Pancreas (tissue), 10 donors: ENCODE results near the gene KRT74. TPM values are rescaled to one million over a fixed set of nuclear protein-coding genes. Genes with fewer than 3 reads are reported as not detected.

Source experiments
- ATAC-seq, 4 donors: fragments of 200-7000 bp; cut with Tn5 transposase; one replicate each; pipeline versions ENCODE4 v1.8.0 to v1.9.1; 2020; ENCODE audit warnings: mild to moderate bottlenecking in 4 of 4, moderate library complexity in 4 of 4
- DNase-seq, 6 donors: peaks; one replicate each; pipeline ENCODE4 v3.0.0-alpha.2; 2020
- FAIRE-seq: peaks from 2 replicates; lab custom pipeline; 2012; peaks lifted over from hg19 to GRCh38; lab: Jason Lieb, UNC
- H3K27ac ChIP-seq, 4 donors: fragments of 200-600 bp; sonication (generic); 1 replicate in 3 of 4; 2 replicates in 1 of 4; pipeline versions ENCODE4 v1.5.0 to v1.8.0; 2020
- H3K27me3 ChIP-seq, 4 donors: fragments of 200-600 bp; one replicate each; pipeline ENCODE4 v1.8.0; 2021
- H3K36me3 ChIP-seq, 3 donors: fragments of 200-600 bp; sonication (generic) in 1 of 3; one replicate each; pipeline versions ENCODE4 v1.5.0 to v1.8.0; 2020 to 2021
- H3K4me1 ChIP-seq, 3 donors: fragments of 200-600 bp; one replicate each; pipeline ENCODE4 v1.8.0; 2021
- H3K4me3 ChIP-seq, 4 donors: fragments of 200-600 bp; sonication (generic) in 2 of 4; one replicate each; pipeline versions ENCODE4 v1.5.0 to v1.8.0; 2020 to 2021
- H3K9me3 ChIP-seq, 4 donors: fragments of 200-600 bp; one replicate each; pipeline ENCODE4 v1.8.0; 2021
- WGBS, 2 donors: extraction: QIAGEN DNeasy Blood & Tissue Kit; methylation state at CpG; one replicate each; pipeline ENCODE4 v1.1.7; 2013; 5-methylcytosine and 5-hydroxymethylcytosine counted together
- intact Hi-C, 3 donors: fragments of 100-400 bp; cut with DNase I; formaldehyde crosslinking; loops; one replicate each; pipeline versions ENCODE4 v1.11.1 to v1.14.2; 2022
- polyA plus RNA-seq, 2 donors: library from polyadenylated mRNA; stranded (reverse); fragments of 200-250 nt; gene quantifications; one replicate each; pipeline ENCODE4 v1.2.3, GENCODE V29; 2013
- total RNA-seq, 6 donors: library from RNA; stranded (reverse); fragmentation: NEBNext Ultra II Directional in 4 of 6; extraction: Animal tissue kit (Norgen Biotek cat#: 25700) in 4 of 6; gene quantifications; one replicate each; pipeline versions ENCODE4 v1.2.1 to v1.2.4, GENCODE V29; 2021 to 2023
- TF ChIP-seq, protein P1 (sequence below), 4 donors: fragments of 200-600 bp; sonication (generic) in 3 of 4; IDR thresholded peaks; one replicate each; pipeline versions ENCODE4 v1.5.0 to v1.8.0; 2021; ENCODE audit warnings: antibody characterized with exemption in 4 of 4
- donor health status: healthy with polysubstance abuse.
- donor health status: DM: no; HTN: no; CAD: no; lungs with moderate emphysema.
- donor health status: DM: no; HTN: no; CAD: no.
- donor health status: control.
- donor health status: control.
- donor health status: Bipolar disorder and iron deficiency.
- donor health status: DM: yes; HTN: yes; CAD: no.
- donor health status: DM: no; HTN: no; CAD: no.
- donor health status: DM: no; HTN: no; CAD: no.
- donor health status: DM: yes; HTN: yes; CAD: no.

The KRT74 gene
- total RNA-seq: not detected
- polyA plus RNA-seq: not detected

DNA sequence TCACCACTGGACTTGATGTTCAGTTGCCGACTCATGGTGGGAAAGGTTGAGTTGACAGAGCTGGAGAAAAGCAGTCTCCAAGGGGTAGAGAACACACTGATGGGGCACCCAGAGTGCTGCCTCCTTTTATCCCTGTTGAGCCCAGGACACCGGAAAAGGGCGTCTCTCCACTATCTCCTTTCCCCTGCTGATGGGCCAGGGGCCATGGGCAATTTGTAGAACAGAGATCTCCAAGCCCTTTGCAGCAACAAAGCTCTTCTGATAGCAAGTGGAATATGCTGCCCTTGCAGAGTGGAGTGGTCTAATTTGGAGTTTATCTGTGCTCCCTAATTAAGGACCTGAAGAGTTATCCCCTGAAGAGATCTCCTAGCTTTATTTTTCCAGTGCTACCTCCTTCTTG, at the start of gene KRT74:
Gene KRT74, minus strand, starts transcription at position 101 of the 400 bp plus-strand sequence. Its CDS starts 66 bp downstream, at position 35.
- Histone ChIP-seq H3K4me1 (no peaks in the 10 kb centered on the region), H3K27me3 (no peaks in the 10 kb centered on the region), H3K36me3 (no peaks in the 10 kb centered on the region), H3K4me3 (no peak within 1 kb of the TSS), H3K9me3 (no peaks in the 10 kb centered on the region), H3K27ac (no peak within 1 kb of the TSS)
- intact Hi-C loops: loop anchor here in 1 of 3 donors (10.0 kb wide), 1 partner anchor 189 kb away; the partner anchor contains the start of gene KRT84
- no peak for DNase-seq
- no peak for ATAC-seq
- TF ChIP-seq, protein P1, sequence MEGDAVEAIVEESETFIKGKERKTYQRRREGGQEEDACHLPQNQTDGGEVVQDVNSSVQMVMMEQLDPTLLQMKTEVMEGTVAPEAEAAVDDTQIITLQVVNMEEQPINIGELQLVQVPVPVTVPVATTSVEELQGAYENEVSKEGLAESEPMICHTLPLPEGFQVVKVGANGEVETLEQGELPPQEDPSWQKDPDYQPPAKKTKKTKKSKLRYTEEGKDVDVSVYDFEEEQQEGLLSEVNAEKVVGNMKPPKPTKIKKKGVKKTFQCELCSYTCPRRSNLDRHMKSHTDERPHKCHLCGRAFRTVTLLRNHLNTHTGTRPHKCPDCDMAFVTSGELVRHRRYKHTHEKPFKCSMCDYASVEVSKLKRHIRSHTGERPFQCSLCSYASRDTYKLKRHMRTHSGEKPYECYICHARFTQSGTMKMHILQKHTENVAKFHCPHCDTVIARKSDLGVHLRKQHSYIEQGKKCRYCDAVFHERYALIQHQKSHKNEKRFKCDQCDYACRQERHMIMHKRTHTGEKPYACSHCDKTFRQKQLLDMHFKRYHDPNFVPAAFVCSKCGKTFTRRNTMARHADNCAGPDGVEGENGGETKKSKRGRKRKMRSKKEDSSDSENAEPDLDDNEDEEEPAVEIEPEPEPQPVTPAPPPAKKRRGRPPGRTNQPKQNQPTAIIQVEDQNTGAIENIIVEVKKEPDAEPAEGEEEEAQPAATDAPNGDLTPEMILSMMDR (IDR thresholded peaks at IDR 0.05): no peak
- 68 to 71% methylated on average over 3 of the region's 3 CpGs for WGBS, 2 donors
- FAIRE-seq: no peak

DNA sequence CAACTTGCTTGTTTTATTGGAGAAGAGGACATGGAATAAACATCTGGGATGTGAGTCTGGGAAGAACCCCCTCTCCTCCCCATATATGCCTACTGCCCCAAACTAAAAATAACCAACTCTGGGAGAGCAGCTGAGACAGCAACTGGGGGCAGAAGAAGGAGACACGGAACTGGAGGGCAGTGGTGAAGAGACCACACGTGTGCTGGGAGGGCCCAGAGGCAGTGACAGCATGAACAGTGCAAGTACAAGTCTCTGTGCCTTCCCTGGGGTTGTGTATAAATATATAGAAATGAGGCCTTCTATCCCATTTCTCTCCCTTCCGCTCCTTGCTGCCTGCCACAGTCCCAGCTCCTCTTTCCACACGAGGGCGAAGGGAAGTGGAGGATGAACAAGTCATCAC, 48.7 kb upstream of the KRT74 start:
- no peaks in the 10 kb centered on the region for H3K9me3 ChIP-seq

DNA sequence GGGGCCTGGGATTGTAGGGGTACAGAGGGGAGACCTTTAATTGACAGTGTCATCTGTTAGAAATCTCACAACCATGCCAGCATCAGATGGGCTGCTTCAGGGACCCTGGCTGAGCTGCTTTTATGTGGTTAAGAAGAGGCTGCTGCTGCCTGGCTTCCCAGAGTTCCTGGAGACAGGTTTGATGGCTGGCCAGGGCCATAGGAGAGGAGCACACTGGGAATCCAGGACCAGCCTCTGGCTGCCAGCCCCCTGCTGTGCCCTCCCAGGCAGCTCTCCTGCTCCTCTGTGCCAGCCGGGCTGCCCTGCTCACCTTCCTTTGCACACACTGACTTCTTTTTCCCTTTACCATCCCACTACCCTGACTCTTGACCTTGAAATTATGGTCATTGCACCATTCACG, 45.2 kb upstream of the KRT74 start:
- H3K36me3 ChIP-seq: no peaks in the 10 kb centered on the region
- ATAC-seq: no peak
- no peak overlapping the region for H3K27ac ChIP-seq
- DNase-seq: no peak
- H3K27me3 ChIP-seq: no peaks in the 10 kb centered on the region
- WGBS, 2 donors: 67 to 74% methylated on average over 2 of the region's 2 CpGs
- H3K9me3 ChIP-seq: no peaks in the 10 kb centered on the region
- no peak overlapping the region for H3K4me3 ChIP-seq
- H3K4me1 ChIP-seq: no peaks in the 10 kb centered on the region
- TF ChIP-seq, protein P1 (IDR thresholded peaks at IDR 0.05): no peak
- no peak for FAIRE-seq
- intact Hi-C loops: no loop called here

More for the DNA sequence above, 48.7 kb upstream of the KRT74 start:
- Histone ChIP-seq H3K27me3 (no peaks in the 10 kb centered on the region), H3K36me3 (no peaks in the 10 kb centered on the region), H3K27ac (no peak overlapping the region), H3K4me1 (no peaks in the 10 kb centered on the region), H3K4me3 (no peak overlapping the region)
- no peak for DNase-seq
- TF ChIP-seq, protein P1 (IDR thresholded peaks at IDR 0.05): no peak
- ATAC-seq: no peak
- WGBS, 2 donors: 84 to 85% methylated on average over 5 of the region's 5 CpGs
- FAIRE-seq: no peak
- intact Hi-C loops: no loop called here

DNA sequence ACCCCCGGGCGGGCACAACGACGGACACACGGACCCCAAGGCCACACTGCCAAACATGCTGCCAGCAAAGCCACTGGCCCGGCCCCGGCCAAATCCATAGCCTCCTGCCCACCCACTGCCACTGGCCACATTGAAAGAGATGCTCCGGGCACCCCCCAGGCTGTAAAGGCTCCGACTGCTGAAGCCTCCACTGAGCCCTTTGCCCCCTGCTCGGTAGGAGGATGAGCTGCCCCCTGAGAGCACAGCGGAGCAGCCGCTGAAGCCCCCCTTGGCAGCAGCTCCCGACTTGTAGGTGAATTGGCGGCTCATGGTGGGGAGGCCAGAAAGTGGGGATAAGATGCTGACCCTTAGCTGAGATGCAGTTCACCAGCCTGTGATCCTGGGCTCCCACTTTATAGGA, 44.6 kb upstream of the KRT74 start, which contains the start of gene KRT73:
Gene KRT73, minus strand, starts transcription at position 344 of the 400 bp plus-strand sequence. Its CDS starts 35 bp downstream, at position 309.
- TF ChIP-seq, protein P1 (IDR thresholded peaks at IDR 0.05): no peak
- H3K27ac ChIP-seq: no peak within 1 kb of the TSS
- ATAC-seq: no peak

DNA sequence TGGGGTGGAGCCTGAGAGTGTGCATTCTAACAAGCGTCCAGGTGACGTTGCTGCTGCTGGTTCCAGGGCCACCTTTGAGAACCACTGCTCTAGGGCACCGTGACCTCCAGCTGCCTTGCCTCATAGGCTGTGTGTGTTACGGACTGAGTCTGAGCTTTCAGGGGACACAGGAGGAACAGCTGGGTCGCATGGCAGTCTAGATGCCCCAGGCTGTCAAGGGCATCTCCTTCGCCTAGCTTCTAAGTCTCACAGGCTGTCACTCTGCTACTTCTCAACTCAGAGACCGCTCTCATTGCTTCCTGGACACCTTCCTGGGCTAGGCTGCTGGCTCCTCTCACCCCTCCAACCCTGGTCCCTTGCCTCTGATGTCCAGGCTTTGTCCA, 43.8 kb upstream of the KRT74 start:
- H3K27me3 ChIP-seq: no peaks in the 10 kb centered on the region
- FAIRE-seq (no peak), ATAC-seq (no peak), DNase-seq (no peak)
- TF ChIP-seq, protein P1 (IDR thresholded peaks at IDR 0.05): no peak
- no peak overlapping the region for H3K4me3 ChIP-seq
- H3K27ac ChIP-seq: no peak overlapping the region
- H3K4me1 ChIP-seq: no peaks in the 10 kb centered on the region
- no peaks in the 10 kb centered on the region for H3K36me3 ChIP-seq
- intact Hi-C loops: no loop called here
- no peaks in the 10 kb centered on the region for H3K9me3 ChIP-seq
- WGBS, 2 donors: 64 to 80% methylated on average over 7 of the region's 7 CpGs

More for the DNA sequence above, 44.6 kb upstream of the KRT74 start, which contains the start of gene KRT73:
- WGBS, 2 donors: 62 to 79% methylated on average over 14 of the region's 14 CpGs
- H3K9me3 ChIP-seq: no peaks in the 10 kb centered on the region
- no peaks in the 10 kb centered on the region for H3K27me3 ChIP-seq
- peak in 1 of 6 donors; percentile 40 for DNase-seq
- H3K4me3 ChIP-seq: no peak within 1 kb of the TSS
- no peaks in the 10 kb centered on the region for H3K4me1 ChIP-seq
- intact Hi-C loops: no loop called here
- H3K36me3 ChIP-seq: no peaks in the 10 kb centered on the region
- no peak for FAIRE-seq
